Activated CD4-positive, CD25-positive, alpha-beta regulatory T cell treated with anti-CD3 and anti-CD28 coated beads, Interleukin-2, amount 50 U/mL, for 72 hours (primary cell): ENCODE data around the gene VASH1.

Source experiments
- DNase-seq: peaks from one replicate; pipeline ENCODE4 v3.0.0; 2021

Gene VASH1

DNA sequence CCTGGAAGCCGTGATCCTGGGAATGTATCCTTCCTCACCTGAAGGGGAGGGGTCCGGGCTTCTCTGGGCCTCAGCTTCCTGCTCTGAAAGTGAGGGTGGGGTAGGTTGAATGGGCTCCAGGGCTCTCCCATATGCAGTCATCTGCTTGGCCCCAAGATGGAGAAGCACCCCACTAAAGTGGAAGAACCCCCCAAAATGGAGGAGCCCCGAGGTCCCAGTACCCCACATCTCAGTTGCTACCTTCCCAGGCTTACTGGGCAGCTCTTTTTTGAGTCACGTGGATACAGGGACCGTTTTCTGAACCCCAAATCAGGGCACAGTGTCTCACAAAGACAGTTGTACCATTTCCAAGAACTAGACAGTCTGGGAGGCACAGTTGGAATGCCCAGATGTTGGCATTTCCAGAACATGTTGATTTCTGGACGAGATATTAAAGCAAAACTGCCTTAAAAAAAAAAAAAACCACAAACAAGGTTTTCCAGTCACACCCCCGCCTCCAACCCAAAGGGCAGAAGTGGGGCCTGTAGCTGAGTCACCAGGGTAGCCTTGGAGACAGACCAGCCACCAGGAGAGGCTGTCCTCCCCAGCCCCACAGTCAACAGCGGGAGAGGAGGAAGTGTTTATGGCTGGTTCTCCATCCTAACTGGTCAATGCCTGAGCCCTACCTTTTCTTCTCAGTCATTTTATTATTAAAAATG, 12.1 kb downstream of the VASH1 start:
- no peak for DNase-seq

DNA sequence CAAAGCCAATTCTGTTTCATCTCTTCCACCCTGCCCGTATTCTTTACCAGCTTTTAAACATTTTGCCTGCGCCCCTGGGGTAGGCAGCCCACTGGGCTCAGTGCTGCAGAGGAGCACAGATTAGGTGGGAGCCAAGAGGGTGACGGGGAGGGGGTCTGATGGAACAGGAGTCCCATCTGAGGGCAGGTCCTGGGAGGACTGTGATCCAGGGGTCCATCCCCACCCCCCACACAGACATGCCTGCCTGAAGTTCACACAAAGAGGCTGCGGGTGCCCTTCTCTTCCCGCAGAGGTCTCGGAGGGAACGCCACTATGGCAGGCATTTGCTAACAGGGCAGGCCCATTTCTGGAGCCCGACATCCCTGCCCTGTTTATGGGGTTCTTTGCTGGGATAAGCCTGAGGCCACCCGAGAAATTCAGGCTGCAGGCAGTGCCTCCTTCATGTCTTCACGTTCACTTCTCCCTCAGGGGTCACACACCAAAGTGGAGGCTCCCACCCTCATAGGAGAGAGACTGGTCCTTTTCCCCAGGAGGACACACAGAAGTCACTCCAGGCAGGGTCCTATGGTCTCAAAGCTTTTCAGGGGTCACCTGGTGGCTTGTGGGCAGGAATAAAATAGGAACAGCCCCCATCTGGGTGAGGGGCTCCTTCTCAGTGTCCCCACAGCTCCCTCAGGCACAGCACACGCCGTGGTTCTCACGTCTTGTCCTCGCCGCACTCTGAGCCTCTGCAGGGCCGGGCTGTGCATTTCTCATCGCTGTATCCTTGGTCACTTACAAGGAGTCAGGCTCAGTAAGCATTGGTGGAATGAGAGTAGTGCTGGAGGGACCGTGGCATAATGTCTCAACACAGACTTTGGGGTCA, 12.9 kb downstream of the VASH1 start:
- no peak for DNase-seq

GRCh38 chr14:76774821-76775694, 13.8 kb downstream of the VASH1 start:
- no peak for DNase-seq

DNA sequence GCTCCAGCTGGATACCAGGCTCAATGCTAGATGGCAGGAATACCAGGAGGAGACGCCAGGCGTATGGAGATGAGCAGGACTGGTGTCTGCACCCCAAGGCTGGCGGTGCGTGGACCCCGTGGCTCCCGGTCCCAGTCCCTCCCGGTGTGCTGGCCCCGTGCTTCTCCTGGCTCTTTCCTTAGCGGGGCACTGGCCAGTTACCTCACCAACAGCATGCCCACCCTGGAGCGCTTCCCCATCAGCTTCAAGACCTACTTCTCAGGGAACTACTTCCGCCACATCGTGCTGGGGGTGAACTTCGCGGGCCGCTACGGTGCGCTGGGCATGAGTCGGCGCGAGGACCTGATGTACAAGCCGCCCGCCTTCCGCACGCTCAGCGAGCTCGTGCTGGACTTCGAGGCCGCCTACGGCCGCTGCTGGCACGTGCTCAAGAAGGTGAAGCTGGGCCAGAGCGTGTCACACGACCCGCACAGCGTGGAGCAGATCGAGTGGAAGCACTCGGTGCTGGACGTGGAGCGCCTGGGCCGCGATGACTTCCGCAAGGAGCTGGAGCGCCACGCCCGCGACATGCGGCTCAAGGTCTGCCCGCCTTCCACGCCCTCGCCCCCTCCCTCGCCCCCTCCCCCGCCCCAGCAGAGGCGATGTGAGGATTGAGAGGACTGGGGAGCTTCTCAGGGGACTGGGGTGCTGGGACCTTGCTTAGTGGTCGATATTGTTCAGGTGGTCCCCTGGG, 14.6 kb downstream of the VASH1 start:
- DNase-seq, result no peak

GRCh38 chr14:76776428-76777251, 15.4 kb downstream of the VASH1 start:
- peak; percentile 26 for DNase-seq

- DNase-seq, result peak; percentile 20
Observed at GRCh38 chr14:76777721-76778120, 16.5 kb downstream of the VASH1 start.

DNA sequence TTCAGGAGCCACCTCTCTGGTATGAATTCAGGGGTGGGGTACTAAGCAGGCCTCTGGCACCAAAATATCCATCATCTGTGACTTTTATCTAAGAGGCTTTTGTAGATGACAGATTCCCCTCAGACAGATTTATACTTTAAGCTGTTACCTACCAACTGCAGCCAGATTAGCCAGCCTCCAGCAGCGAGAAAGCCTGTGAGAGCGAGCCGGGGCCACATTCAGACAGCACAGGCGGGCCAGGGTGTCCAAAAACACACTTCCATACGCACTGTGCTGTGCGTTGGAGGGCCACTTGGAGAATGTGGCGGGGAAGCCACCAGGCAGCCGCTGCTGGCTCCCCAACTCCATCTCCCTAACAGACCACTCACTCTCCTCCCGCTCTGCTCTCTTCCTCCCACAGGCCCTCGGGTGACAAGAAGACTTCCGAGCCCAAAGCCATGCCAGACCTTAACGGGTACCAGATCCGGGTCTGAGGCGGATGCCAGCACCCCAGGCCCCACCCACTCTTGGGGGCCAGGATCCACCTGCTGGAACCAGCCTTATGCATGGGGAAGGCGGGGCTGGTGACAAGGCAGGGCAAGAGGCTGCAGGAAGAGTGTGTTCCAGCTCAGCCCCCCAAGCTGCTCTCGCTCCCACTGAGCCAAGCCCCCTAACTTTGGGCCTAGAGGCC, 17.4 kb downstream of the VASH1 start:
- DNase-seq, result peak; percentile 15

DNA sequence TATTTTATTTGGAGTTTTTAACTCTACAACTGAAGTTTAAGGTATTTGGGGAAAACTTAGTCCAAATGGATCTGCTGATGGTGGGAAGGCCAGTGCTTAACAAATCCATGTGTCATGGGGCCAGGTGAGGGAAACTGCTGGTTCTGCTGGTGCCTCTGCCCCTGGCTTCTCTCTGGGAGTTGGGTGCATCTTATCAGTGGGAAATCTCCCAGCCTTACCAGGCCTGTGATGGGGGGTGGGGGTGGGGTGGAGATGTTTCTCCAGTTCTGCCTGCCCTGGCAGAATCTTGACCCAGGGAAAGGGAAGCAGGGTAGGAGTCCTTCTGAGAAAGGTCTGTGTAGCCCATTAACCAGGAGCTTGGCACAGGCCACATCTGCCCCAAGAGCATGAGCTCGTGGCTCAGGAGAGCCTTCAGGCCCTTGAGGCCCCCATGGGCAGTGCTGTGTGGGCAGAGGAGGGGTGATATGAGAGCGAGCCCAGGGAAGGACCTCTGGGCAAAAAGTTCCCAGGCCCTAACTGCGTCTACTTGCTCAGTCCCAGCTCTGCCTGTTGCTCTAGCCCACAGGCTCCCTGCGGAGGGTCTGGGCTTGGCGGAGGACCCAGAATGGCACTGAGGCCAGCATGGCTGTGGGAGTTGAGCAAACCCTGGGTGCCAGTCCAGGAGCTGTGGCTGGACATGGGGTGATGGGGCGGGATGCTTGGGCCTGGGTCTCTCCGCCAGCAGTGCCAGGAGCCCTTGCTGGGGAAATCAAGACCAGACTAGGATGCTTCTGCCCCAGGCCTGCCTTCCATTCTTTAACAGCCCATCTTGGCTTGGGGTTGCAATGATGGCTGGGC, 18.2 kb downstream of the VASH1 start:
- DNase-seq, result no peak

DNA sequence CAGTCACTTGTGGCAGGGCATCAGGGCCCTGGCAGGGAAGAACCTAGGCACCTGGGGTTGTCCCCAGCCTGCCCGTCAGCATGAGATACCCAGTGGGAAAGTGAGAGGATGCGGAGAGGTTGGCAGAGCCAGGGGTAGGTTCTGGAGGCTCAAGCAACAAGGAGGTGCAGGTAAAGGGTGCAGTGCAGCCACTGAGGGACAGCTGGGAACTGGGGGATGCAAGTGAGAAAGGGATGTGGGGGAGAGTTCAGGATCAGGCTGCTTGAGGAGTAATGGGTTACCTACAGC, 18.7 kb downstream of the VASH1 start:
- no peak for DNase-seq

DNA sequence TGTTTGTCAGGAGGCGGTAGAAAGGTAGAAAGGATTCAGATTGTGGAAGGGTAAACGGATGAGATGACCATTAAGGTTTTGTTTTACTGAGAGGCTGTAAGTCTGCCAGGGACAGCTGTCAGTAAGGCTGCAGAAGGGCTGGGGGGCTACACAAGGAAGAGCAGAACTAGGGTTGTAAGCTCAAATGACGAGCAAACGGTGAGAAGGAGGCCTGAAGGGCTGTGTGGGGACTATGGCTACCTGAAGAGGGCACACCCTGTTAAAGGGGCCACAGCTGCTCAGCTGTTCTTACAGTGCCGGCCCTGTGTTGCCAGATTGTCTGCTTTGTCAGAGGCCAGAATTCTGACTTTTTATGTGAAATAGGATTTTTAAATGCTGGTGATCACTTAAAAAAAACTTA, 19.1 kb downstream of the VASH1 start:
- DNase-seq, result no peak

DNA sequence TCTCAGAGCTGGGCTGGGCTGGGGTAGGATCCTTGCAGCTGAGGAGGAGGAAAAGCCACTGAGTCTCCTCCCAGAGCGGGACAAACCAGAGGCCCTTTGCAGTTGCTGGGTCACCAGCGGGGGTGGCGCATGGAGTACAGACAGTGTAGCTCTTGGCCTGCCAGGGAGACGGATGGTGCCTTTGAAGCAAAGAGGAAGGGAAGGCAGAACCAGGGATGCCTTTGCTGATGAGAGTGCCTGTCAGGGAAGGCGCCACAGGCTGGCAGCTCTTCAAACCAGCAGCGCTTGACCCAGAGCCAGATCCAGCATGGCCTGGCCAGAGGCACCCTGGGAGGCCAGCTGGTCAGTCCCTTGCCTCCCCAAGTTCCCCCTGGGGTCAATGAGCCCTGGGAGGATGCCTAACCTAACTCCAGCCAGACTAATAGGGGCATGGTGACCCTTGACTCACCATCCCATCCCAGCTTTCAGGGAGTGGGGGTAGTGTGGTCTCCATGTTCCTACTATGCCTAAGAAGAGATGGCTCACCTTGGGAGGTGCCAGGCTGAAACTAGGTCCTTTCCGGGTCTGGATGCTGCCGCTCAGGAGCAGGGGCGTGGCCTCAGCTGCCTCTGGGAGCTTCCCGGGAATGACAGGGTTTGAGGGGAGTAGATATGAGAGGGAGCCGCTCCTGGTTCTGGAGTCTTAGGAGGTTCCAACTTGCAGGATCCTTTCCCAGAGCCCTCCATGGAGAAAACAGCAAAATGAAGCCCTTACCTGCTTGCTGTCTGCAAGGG, 19.8 kb downstream of the VASH1 start:
- DNase-seq, result no peak

GRCh38 chr14:76781648-76782051, 20.4 kb downstream of the VASH1 start:
- no peak for DNase-seq

DNA sequence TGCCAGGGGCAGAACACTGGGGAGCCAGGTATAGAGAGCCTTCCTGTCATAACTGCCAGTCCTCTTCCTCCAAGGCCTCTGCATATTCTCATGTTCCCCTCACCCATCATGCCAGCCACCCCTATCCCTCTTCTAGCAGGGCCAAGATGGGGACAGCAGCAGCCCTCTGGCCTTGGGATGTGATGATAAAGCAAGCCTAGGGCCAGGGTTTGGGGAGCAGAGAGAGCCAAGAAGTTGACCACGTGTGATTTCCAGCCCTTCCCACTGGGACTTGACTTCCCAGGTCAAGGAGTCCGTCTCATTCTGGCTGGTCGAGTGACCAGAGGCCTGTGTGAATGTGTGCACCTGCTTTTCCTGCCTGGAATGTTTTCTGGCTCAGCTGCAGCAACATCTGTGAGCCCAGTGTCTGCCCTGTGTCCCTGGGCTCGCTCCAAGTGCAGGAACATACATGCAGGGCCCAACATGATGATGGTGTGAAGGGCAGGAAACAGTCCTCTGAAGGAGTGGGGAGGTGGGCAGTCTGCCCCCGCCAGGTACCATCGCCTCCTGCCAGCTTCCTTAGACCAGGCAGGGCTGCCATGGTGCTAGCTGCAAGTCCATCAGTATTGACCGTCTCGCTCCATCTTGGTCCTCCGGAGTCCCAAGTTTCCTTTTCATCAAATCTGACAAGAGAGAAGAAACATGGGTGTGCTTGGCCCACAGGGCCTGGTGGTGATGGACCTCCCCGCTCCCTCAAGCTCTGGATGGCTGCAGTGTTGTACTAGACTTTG, 21.0 kb downstream of the VASH1 start:
- no peak for DNase-seq

- DNase-seq, result no peak
Observed at GRCh38 chr14:76782885-76783566, 21.8 kb downstream of the VASH1 start.

GRCh38 chr14:76784266-76784874, 23.1 kb downstream of the VASH1 start:
- DNase-seq, result no peak

DNA sequence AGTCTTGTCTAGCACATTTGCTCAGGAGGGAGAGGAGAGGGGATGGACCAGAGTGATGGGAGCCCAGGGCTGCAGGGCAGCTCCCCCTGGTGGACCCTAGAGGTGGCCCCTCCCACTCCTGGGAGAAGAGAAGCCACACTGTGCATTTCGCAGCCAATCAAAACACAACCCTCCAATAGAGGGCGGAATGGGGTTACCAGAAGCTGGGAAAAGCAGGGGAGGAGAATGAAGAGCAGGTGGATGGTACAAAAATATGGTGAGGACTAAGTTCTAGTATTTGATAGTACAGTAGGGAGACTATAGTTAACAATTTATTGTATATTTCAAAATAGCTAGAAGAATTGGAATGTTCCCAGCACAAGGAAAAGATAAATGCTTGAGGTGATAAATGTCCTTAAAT, 23.6 kb downstream of the VASH1 start:
- no peak for DNase-seq

DNA sequence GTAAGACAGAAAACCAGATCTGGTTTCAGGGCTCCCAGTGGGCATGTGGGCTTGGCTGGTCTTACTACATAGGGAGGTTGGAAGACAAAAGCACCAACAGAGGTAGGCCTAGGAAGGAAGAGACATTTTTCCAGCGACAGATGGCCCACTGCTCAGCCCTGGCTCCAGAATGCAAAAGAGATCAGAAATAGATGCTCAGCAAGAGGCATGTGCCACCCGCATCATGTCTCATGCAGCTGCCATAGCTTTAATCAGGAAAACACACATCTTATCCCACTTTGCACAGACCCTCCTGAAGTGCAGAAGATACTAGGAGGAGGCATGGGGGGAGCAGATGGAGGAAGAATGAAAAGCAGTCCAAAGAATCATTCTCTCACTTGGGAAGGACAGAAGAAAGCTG, 25.3 kb downstream of the VASH1 start:
- no peak for DNase-seq

DNA sequence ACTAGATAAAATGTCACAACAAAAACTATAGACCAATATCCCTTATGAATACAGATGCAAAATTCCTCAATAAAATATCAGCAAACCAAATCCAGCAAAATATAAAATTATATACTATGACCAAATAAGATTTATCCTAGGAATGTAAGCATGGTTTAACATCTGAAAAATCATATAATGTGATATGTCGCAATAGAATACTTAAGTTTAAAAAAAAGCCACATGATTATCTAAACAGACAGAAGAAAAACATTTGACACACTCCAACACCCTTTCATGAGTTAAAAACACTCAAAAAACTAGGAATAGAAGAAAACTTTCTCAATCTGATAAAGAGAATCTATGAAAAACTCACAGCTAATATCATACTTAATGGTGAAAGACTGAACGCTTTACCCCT, 31.2 kb downstream of the VASH1 start:
- DNase-seq, result no peak
